Epithelial cell of alveolus of lung (primary cell): ENCODE data around the gene FOXD4L3. TPM values are rescaled to one million over a fixed set of nuclear protein-coding genes. Genes with fewer than 3 reads are reported as not detected.

Experiments
- total RNA-seq: library from RNA; depleted of rRNA; stranded (reverse); fragments of >200 nt; gene quantifications from 2 replicates; pipeline ENCODE4 v1.2.1, GENCODE V29; 2015

The FOXD4L3 gene
- total RNA-seq: not detected in 2 replicates

DNA sequence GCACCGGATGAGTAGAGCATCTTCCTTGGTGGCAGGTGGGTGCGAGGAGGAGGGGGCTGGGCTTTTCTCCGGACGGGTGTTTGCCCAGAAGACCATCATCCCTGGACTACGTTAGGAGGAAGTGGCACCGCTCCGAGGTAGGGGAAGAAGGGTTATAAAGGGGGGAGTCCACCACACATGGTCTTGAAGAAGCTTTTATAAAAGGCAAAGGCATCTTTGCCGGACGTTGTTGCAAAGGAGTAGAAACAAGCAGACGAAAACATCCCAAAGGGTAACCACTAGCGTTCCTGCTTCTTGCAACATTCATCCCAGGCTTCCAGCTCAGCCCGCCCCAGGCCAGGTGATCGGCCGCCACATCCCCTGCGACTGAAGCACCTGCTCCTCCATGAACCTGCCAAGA lies at the start of gene FOXD4L3:
FOXD4L3 (plus strand) TSS at position 301 of the 400 bp plus-strand sequence; CDS start at position 386, 85 bp downstream.

Other genes starting within 250 kb of the FOXD4L3 start
- 6.9 and 7.2 TPM in 2 replicates for gene ZNG1C, start 60.9 kb upstream of the FOXD4L3 start, total RNA-seq
- gene PGM5, start 53.7 kb downstream of the FOXD4L3 start, total RNA-seq: 0.39 and 1.4 TPM in 2 replicates
- not detected in 2 replicates for gene TMEM252, start 238.0 kb downstream of the FOXD4L3 start, total RNA-seq